PFSK-1 (cell line): ENCODE results near the gene ARL15.

ENCODE experiments used
- SIN3A ChIP-seq: IDR thresholded peaks from 2 replicates; pipeline ENCODE4 v1.6.1; 2012; ENCODE audit warnings: mild to moderate bottlenecking, low read length, moderate library complexity, borderline replicate concordance; ENCODE audit not compliant: insufficient read depth
- TAF1 ChIP-seq: IDR thresholded peaks from 2 replicates; pipeline ENCODE4 v1.6.1; 2012; ENCODE audit warnings: low read length, control low read depth, borderline replicate concordance; ENCODE audit not compliant: insufficient read depth

GRCh38 chr5:54159893-54160195 lies 150.5 kb downstream of the ARL15 start:
- TF ChIP-seq TAF1 (no peak), SIN3A (no peak)
